ENCODE measurements around the gene CLEC2D.
"Not testable (repeated sequence)": the region's sequence is repeated elsewhere in the genome, so short reads cannot be mapped to it uniquely, and the experiment has no call there.

CLEC2D gene

DNA sequence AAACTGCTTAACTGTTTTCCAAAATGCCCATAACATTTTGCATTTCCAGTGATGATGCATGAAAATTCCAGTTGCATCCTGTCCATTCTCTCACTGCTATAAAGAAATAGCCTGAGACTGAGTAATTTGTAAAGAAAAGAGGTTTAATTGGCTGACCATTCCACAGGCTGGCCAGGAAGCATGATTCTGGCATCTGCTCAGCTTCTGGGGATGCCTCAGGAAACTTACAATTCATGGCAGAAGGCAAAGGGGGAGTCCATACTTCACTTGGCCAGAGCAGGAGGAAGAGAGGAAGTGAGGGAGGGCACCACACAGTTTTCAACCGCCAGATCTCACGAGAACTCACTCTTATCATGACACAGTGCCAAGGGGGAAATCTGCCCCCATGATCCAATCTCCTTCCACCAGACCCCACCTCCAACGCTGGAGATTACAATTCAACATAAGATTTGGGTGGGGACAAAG lies 18.2 kb upstream of the CLEC2D start:
- no peak for DNase-seq (ENCODE audit: low spot score)

DNA sequence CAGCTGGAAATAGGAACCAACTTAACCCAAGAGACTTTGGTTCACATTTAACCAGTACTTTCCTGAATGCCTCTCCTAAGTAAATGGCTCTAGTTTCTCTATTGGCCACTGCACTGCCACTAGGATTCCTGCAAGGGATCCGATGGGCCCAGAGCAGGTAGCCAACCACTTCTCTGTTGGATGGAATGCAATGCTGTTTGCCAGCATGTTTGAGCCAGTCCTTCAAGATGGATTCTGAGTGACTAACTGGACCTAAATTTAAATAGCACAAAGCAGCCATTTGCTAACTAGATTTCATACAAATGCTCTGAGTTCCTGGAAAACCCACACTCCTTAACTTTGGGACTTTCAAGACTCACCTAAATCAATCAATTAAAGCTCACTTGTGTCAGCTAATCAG lies 9.5 kb upstream of the CLEC2D start:
- DNase-seq (ENCODE audit: low spot score) = no peak

DNA sequence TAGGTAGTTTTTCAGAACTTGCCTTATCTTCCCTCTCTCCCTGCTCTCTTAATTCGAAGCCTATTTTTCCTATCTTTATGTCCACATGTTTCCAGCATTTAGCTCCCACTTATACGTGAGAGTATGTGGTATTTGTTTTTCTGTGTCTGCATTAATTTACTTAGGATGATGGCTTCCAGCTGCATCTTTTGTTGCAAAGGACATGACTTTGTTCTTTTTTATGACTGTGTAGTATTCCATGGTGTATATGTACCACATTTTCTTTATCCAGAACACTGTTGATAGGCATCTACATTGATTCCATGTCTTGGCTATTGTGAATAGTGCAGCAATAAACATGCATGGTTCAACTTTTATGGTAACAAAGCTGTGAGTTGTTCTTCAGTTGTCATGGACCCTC lies 7.8 kb upstream of the CLEC2D start:
- no peak for DNase-seq (ENCODE audit: low spot score)

DNA sequence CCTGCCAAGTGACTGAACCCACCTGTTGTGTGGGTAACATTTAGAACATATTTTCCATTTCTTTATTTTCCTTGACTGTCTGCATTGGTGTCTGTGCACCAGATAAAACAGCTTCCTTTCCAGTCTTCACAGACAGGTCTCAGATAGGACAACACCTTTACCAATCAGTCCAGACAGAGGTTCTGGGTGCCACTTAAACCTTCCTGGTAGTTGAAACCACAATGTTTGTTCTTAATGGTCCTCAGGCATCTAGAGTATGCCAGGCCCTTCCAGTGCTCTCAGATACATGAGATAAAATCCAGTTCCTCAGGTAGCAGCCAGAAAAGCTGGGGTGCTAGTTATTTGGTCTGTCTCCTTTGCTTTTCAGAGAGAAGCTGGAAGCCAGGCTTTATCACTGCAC lies 7.0 kb upstream of the CLEC2D start:
- no peak for DNase-seq (ENCODE audit: low spot score)

DNA sequence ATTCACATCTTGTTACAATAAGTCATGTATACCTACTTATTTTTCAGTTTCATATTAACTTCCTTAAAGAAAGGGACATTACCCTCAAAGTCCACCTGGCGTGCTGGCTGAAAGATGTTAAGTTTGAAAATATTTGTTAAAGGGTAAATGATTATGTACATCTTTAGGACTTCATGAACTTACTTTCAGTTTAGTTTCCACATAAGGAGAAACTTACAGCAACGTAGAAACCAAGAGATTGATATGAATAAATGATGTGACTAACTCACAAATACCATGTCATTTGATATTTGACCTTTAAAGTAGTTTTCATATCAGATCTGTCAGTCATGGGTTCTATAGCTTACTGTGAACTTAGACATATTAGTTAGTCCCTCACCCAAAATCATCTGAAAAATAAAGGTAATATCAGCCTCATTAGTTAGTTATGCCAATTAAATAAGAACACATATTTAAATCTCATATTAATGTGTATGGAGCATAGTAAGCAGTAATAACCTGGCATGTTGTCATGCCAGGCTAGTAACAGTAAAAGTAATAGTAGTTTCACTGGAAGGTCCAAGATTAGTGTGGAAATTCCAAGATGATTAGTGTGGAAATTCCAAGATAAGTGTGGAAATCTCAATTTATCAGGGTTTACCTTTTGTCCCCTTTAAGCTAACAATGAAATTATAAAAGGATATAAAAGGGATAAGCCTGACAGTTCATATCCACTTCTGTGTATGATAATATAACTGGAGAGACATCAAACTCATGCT lies 1.9 kb upstream of the CLEC2D start:
- DNase-seq (ENCODE audit: low spot score) = no peak

DNA sequence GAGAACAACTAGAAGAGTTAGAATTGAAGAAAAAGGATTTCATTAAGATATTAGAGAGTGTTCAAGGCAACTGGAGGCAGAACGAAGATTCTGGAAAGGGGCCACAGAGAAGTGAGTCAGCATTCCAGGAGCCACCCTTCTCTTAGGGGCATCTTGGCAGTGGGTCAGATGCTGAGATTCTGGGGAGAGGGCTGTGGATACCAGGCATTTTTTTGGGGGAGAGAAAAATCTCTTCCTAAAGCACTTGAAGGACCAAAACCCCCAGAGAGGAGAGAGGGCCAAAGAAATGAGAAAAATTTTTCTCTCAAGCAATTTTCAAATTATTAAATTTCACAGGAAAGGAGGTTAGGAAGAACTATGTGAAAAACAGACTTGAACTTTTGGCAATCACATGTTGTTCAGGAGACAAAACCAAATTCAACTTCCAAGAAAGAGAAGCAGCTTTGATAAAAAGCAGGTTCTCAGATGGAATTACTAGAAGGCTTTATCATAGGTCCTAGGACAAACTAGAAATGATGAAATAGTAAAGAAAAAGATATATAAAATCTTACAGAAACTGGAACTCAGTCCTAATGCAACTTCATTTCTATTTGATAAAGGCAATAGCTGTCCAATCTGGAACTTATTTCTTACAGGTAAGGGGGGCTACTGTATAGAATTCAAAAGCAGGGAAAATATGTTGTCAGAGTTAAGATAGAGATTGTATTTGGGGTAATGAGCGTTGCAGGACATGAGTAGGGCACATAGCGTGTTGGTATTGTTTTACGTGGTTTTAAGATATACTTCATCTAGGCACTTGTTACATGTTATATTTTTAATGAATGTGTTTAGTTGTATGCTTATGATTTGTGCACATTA lies 1.1 kb upstream of the CLEC2D start:
- DNase-seq (ENCODE audit: low spot score) = no peak

DNA sequence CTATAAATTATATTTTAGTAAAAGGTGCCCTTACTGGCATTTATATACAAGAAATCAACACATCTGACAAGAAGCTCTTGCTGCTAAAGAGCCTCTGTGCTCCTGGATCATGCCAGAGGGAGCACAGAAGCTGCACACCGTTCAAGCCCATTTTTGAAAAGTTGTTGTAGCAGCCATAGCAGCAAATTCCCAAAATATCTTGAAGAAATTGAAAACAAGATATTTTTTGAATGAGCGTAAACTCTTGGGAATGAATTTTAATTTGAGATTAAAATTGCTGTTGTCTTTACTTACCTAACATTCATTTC lies 540 bp upstream of the CLEC2D start:
- no peak for DNase-seq (ENCODE audit: low spot score)

DNA sequence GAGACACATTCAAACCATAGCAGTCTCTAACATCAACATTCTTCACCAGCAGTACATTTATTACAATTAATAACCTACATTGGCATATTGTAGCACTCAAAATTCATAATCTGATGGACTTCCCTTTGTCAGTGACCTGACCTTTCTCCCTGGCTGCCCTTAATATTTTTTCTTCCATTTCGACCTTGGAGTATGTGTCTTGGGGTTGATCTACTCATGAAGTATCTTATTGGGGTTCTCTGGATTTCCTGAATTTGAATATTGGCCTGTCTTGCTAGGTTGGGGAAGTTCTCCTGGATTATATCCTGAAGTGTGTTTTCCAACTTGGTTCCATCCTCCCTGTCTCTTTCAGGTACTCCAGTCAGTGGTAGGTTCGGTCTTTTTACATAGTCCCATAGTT lies 2.8 kb downstream of the CLEC2D start:
- DNase-seq (ENCODE audit: low spot score) = not testable (repeated sequence)

DNA sequence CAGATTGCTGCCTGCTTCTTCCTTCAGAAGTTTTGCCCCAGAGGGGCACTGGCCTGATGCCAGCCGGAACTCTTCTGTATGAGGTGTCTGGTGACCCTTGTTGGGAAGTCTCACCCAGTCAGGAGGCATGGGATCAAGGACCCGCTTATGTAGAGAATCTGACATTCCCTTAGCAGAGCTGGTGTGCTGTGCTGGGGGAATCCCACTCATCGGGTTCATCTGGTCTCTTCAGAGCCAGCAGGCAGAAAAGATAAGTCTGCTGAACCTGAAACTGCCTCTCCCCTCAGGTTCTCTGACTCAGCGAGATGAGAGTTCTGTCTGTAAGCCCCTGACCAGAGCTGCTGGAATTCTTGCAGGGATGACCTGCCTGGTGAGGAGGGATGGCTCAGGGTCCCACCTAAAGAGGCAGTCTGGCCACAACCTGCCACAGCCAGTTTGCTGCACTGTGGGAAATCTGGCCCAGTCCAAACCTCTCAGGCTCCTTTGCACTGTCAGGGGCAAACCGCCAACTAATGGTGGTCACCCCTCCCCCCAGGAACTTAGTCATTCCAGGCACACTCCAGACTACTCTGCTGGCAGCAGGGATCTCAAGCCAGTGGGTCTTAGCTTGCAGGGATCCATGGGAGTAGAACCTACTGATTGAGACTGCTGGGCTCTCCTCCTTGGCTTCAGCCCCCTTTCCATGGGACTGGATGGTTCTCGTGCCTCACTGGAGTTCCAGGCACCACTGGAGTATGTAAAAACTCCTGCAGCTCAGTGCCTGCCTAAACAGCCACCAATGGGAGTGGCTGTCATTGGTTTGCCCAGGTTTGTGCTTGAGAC lies 4.1 kb downstream of the CLEC2D start:
- DNase-seq (ENCODE audit: low spot score) = no peak

DNA sequence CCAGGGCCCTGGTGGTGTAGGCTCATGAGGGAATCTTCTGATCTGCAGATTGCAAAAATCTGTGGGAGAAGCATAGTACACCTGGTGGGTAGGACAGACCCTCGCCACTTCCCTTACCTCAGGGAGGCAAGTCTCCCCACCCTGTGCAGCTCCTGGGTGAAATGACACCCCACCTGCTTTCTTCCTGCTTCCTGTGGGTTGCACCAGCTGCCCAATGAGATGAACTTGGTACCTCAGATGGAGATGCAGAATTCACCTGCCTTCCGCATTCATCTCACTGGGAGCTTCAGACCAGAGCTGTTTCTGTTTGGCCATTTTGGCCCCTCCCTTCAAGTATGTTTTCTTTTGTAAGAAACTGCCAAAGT lies 4.7 kb downstream of the CLEC2D start:
- DNase-seq (ENCODE audit: low spot score) = no peak

DNA sequence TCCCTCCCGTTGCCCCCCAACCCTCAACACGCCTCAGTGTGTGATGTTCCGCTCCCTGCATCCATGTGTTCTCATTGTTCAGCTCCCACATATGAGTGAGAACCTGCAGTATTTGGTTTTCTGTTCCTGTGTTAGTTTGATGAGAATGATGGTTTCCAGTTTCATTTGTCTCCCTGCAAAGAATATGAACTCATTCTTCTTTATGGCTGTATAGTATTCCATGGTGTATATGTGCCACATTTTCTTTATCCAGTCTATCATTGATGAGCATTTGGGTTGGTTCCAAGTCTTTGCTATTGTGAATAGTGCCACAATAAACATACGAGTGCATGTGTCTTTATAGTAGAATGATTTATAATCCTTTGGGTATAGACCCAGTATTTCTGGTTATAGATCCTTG lies 13.0 kb downstream of the CLEC2D start:
- DNase-seq (ENCODE audit: low spot score) = not testable (repeated sequence)

DNA sequence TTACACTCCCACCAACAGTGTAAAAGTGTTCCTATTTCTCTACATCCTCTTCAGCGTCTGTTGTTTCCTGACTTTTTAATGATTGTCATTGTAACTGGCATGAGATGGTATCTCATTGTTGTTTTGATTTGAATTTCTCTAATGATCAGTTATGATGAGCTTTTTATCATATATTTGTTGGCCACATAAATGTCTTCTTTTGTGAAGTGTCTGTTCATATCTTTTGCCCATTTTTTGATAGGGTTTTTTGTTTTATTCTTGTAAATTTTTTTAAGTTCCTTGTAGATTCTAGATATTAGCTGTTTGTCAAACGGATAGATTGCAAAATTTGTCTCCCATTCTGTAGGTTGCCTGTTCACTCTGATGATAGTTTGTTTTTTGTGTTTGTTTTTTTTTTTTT lies 13.4 kb downstream of the CLEC2D start:
- DNase-seq (ENCODE audit: low spot score) = not testable (repeated sequence)

DNA sequence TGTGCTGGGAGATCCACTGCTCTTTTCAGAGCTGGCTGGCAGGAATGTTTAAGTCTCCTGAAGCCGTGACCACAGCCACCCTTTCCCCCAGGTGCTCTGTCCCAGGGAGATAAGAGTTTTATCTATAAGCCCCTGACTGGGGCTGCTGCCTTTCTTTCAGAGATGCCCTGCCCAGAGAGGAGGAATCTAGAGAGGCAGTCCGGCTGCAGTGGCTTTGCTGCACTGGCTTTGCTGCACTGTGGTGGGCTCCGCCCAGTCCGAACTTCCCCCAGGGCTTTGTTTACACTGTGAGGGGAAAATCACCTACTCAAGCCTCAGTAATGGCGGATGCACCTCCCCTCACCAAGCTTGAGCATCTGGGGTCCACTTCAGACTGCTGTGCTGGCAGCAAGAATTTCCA lies 15.9 kb downstream of the CLEC2D start:
- DNase-seq (ENCODE audit: low spot score) = not testable (repeated sequence)

DNA sequence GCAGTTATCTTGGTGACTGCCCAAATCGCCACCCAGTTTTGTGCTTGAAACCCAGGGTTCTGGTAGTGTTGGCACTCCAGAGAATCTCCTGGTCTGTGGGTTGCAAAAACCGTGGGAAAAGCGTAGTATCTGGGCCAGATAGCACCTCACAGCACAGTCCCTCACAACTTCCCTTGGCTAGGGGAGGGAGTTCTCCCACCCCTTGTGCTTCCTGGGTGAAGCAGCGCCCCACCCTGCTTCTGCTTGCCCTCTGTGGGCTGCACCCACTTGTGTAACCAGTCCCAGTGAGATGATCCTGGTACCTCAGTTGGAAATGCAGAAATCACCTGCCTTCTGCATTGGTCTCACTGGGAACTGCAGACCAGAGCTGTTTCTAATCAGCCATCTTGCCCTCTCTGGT lies 16.4 kb downstream of the CLEC2D start:
- no peak for DNase-seq (ENCODE audit: low spot score)

DNA sequence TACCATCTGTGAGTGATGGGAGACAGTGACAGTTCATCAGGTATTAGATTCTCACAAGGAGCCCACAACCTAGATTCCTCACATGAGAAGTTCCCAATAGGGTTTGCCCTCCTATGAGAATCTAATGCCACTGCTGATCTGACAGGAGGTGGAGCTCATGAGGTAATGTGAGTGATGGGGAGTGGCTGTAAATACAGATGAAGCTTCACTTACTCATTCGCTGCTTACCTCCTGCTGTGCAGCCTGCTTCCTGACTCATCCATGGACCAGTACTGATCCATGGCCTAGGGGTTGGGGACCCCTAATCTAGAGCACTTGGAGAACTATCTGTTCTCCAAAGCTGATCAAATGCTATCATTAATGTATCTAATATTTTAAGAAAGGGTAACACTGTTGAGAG lies 17.7 kb downstream of the CLEC2D start:
- no peak for DNase-seq (ENCODE audit: low spot score)

DNA sequence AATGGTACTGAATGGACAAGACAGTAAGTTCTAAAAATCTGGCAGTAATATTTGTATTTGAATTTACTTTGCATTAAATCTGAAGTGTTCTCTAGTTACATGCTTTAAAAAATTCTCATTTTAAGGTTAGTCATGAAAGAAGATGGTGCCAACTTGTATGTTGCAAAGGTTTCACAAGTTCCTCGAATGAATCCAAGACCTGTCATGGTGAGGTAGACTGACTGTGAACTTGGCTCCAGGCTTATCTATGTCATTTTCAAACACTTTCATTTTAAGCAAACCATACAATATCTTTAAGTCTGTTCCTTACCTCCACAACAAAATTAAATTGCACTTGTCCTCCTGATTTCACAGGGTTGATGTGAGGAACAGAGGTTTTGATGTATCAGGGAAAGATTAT lies 23.4 kb downstream of the CLEC2D start:
- DNase-seq (ENCODE audit: low spot score) = no peak

DNA sequence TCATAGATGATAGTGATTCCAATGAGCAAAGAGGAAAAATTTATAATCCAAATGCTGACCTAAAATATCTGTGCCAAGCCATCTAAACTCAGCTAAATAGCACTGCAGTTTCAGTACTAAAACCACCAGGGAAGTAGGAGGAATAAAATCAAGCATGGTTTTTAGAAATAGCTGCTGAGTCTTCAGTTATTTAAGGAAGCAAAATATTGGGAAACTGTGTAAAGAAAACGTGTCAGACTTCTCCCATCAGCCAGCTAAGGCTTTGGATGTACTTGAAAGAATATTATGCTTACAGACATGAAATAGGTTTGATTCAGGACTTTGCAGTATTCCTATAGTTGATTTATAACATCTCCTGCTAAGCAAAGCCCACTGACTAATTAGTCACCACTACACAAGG lies 24.7 kb downstream of the CLEC2D start:
- no peak for DNase-seq (ENCODE audit: low spot score)

DNA sequence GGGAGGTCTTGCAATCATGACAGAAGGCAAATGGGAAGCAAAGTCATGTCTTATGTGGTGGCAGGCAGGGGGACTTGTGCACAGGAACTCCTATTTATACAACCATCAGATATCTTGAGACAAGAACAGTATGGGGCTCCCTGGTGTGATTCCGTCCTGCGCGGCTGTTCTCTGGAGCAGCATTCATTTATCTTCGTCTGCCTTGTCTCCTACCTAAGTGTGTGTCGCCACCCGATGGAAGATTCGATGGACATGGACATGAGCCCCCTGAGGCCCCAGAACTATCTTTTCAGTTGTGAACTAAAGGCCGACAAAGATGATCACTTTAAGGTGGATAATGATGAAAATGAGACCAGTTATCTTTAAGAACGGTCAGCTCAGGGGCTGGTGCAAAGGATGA lies 25.6 kb downstream of the CLEC2D start:
- DNase-seq (ENCODE audit: low spot score) = not testable (repeated sequence)

DNA sequence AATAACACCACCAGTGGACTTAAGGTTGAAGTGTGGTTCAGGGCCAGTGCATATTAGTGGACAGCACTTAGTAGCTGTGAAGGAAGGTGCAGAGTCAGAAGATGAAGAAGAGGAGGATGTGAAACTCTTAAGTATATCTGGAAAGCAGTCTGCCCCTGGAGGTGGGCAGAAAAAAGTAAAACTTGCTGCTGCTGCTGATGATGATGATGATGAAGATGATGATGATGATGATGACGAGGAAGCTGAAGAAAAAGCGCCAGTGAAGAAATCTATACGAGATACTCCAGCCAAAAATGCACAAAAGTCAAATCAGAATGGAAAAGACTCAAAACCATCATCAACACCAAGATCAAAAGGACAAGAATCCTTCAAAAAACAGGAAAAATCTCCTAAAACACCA lies 26.1 kb downstream of the CLEC2D start:
- not testable (repeated sequence) for DNase-seq (ENCODE audit: low spot score)

DNA sequence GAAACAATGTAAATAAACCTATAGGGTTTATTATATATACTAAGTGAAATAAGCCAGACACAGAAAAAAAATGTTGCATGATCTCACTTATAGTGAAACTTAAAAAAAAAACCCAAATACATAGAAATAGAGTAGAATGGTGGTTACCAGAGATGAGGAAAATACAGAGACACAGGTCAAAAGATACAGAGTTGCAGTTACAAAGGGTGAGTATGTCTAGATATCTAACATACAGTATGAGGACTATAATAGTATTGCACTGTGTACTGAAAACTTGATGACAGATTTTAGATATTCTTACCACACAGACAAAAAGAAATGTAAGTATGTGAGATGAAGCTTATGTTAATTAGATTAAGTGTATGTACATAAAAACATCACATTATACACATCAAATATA lies 28.1 kb downstream of the CLEC2D start:
- no peak for DNase-seq (ENCODE audit: low spot score)

DNA sequence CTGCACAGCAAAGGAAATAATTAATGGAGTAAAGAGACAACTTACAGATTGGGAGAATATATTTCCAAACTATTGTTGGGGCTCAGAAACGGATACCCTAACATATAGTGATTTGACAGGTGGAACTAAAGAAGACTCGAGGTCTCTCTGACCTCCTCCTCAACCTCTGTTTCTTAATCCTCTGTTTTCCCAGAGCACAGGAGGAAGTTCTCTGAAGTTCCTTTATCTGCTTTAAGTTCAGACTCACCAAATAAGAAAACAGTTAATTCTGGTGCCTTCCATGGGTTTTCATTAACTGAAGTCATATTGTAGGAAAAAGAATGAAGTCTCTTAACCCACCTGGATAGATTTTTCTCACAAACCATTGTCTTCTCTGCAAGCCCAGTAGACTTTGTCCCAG lies 29.2 kb downstream of the CLEC2D start:
- no peak for DNase-seq (ENCODE audit: low spot score)

DNA sequence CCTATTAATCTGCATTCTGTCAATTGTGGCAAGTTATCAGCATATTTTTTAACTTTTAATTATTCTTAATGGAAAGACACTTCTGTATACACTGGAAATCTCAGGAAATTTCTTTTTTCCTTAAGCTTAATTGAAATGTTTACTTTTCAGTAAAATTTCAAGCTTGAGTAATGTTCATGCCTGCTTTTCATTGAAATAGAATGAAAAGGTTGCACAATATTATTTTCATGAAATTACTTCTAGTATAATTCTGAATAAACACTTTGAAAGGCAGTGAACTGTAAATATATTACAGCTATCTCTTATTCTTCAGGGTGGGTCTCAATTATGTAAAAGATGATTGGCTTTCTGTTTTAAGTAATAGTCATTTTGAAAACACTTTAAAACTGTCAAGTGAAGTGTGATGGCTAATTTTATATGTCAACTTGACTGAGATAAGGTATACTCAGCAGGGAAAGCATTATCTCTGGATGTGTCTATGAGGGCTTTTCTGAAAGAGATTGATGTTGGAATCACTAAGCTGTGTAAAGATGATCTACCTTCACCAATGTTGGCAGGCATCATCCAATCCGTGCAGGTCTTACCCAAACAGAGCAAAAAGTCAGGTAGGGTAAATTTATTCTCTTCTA lies 29.9 kb downstream of the CLEC2D start:
- DNase-seq (ENCODE audit: low spot score) = no peak
